ENCODE measurements around the gene OXSM.

The OXSM gene

DNA sequence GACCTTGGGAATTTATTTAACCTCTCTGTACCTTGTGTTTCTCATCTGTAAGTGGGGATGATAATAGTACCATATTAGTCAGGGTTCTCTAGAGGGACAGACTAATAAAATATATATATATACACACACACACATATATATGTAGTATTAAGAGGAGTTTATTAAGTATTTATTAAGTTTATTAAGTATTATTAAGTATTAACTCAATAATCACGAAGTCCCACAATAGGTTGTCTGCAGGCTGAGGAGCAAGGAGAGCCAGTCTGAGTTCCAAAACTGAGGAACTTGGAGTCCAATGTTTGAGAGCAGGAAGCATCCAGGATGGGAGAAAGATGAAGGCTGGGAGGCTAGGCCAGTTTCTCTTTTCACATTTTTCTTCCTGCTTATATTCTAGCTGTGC is 14.8 kb downstream of the OXSM start:
- no peak for DNase-seq (ENCODE audit: low spot score)

- DNase-seq (ENCODE audit: low spot score), result no peak
Measured at GRCh38 chr3:25812644-25813043, 22.8 kb downstream of the OXSM start.

DNA sequence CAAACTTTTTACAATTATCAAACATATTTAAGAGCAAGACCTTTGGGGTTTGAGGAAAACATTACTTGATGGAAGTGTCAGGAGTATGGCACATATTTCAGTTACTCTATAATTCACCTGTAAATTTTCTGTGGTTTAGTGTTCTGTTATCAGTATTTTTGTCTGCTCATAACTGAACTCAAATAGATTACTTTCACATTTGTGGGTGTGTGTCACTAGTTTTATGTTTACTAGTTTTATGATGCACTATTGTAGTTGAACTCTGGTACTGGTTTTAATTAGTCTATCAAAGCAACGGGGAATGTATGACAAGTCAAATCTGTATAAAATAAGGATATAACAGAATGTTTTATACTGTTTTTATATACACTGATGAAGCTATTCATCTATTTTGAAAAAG is 27.2 kb downstream of the OXSM start:
- no peak for DNase-seq (ENCODE audit: low spot score)

GRCh38 chr3:25817638-25818037 is 27.7 kb downstream of the OXSM start:
- DNase-seq (ENCODE audit: low spot score), result no peak

GRCh38 chr3:25818335-25818734 is 28.4 kb downstream of the OXSM start:
- no peak for DNase-seq (ENCODE audit: low spot score)

GRCh38 chr3:25820366-25820765 is 30.5 kb downstream of the OXSM start:
- DNase-seq (ENCODE audit: low spot score), result no peak

GRCh38 chr3:25820816-25821486 is 31.1 kb downstream of the OXSM start:
- DNase-seq (ENCODE audit: low spot score), result no peak

DNA sequence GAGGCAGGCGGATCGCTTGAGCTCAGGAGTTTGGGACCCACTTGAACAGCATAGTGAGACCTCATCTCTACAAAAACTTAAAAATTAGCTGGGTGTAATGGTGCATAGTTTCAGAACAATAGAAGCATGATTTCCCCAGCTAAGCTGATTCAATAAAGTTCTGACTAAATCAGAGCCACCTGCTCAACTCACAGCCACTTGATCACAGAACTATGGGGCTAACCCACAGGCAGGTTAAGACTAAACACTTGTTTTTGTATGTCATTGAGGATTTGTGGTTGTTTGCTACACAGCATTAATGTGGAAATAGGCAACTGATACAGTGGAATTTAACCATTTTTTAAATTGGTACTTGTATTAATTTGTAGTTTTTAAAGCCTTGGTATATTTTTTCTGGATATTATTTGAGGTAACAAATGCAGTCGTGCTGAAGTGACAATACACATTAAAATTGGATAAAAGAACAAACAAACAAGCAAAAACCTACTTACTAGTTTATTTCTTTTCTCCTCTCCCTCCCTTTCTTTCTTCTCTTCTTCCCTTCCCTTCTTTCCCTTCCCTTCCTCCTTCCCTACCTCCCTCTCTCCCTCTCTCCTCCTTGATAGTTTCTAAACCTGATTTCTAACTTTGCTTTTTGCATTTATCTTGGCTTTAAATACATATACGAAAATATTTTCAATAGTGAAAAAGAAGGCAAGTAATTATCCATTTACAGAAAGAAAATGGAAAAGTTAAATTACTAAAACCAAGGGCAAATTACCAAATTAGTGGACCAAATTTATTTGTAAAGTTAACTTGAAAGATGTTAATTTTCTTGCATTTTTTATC is 32.1 kb downstream of the OXSM start:
- no peak for DNase-seq (ENCODE audit: low spot score)

GRCh38 chr3:25823314-25823713 is 33.4 kb downstream of the OXSM start:
- no peak for DNase-seq (ENCODE audit: low spot score)

DNA sequence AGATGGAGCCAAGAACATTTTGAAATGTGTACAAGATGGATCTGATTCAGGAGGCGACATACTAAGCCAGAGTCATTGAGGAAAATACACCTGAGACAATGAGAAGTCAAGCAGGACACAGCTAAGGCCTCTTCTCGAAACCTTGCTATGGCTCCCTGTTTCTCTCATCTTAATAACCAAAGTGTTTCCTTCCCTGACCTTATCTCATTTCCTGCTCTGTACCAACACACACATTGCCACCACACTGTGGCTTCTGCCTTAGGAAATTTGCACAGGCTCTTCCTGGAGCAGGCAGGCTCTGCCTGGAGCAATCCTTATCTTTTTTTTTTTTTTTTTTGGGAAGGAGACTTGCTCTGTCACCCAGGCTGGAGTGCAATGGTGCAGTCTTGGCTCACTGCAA is 36.6 kb downstream of the OXSM start:
- DNase-seq (ENCODE audit: low spot score), result no peak

- no peak for DNase-seq (ENCODE audit: low spot score)
Measured at GRCh38 chr3:25830373-25831280, 40.7 kb downstream of the OXSM start.

DNA sequence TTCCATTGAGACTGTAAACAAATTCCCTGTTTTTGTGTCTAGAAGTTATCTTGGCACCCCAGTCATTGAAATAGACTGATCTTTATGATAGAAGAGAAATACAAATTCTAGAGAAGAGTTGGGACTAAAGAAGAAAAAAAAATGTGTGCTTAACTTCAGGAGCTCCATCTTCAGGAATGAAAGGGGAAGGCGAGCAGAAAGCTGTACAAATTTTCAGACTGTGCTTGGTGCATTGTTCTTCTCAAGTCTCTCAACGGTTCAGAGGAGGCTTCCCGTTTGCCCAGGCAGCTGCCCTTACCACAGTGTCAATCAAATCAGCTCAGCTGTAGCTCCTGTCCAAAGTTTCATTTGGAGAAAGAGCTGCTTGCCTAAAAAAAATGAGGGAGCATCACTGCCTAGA is 41.7 kb downstream of the OXSM start:
- no peak for DNase-seq (ENCODE audit: low spot score)

DNA sequence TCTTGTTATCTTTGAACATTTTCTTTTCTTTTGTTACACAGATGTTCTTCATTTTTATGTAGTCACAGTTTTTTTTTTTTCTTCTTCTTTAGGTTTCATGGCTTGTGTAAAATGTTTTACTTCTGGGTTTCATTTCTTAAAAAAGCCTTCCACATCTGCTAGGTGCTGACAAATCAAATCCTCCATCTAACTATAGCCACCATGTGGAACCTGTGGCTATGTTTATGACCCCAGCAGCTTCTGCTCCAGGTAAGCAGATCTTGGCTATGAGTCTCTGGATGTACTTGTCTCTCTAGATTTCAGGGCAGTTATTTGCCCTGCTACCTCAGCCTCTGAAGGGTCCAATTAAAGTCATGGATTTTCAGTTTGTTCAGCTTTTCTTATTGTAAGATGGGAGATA is 44.5 kb downstream of the OXSM start:
- DNase-seq (ENCODE audit: low spot score), result no peak

DNA sequence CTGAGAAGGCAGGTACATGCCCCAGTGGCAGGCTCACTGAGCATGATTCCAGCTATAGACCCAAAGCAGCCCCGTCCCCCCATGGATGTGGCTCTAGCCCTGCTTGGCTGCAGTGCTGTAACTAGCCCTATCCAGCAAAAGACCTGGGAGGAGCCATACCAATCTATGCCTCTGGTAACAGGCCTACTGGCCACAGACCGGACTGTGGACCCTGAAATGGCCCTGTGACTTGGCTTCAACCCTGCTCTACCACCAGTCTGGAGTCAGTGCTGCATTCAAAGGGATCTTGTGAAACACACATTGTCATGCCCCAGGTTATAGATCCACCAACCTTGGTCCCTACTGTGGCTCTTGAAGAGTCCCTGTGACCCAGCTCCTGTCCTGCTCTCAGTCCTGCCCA is 46.7 kb downstream of the OXSM start:
- DNase-seq (ENCODE audit: low spot score), result no peak

- no peak for DNase-seq (ENCODE audit: low spot score)
Measured at GRCh38 chr3:25837038-25837437, 47.1 kb downstream of the OXSM start.

DNA sequence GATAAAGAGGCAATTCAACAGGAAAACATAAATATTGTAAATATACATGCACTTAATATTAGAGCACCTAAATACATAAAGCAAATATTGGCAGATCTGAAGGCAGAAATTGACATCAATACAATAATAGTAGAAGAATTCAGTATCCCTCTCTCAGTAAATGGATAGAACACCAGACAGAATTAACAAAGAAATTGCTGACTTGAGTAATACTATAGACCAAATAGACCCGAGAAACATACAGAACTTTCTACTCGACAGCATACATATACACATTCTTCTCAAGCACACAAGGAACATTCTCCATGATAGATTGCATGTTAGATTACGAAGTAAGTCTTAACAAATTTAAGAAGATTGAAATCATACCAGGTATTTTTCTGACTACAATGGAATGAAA is 50.2 kb downstream of the OXSM start:
- no peak for DNase-seq (ENCODE audit: low spot score)

DNA sequence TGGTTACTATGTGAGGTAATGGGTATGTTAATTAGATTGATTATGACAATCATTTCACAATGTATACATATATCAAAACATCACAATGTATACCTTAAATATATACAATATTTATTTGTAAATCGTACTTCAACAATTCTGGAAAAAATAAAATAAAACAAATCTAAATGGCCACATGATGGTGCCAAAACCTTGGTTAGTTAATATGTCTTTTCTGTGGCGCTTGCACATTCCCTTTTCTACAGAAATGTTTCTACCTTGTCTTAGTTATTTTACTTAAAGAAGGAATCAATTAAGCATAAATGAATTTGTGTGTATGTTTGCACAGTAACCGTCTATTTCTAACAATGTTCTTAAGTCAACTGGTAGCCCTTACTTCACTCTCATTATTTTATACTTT is 53.4 kb downstream of the OXSM start:
- DNase-seq (ENCODE audit: low spot score), result no peak
